CD8-positive, alpha-beta memory T cell (primary cell): ENCODE data around the gene SGCD. TPM values are rescaled to one million over a fixed set of nuclear protein-coding genes. Genes with fewer than 3 reads are reported as not detected.

ENCODE experiments used
- CTCF ChIA-PET: fragments of 350-600 bp; sonication (Branson Sonifier 250); formaldehyde crosslinking; loops from one replicate; lab custom pipeline; 2021; ENCODE audit warnings: antibody characterized with exemption; lab: Charles Lee
- POLR2A ChIA-PET: fragments of 350-600 bp; sonication (Branson Sonifier 250); formaldehyde crosslinking; loops from one replicate; lab custom pipeline; 2021; ENCODE audit warnings: antibody characterized with exemption; lab: Charles Lee
- DNase-seq, 5 donors: peaks; one replicate each; pipeline versions ENCODE4 v3.0.0 to v3.0.0-alpha.2; 2020 to 2022; ENCODE audit warnings: mixed read lengths in 1 of 5
- H3K27ac ChIP-seq: one replicate; pipeline ENCODE4 v1.7.0; 2013; ENCODE audit warnings: low read depth, mild to moderate bottlenecking, low read length, moderate library complexity
- H3K27me3 ChIP-seq: 2 replicates; pipeline ENCODE4 v1.7.0; 2013; ENCODE audit warnings: low read length, mild to moderate bottlenecking; ENCODE audit not compliant: insufficient read depth, poor library complexity, severe bottlenecking
- H3K36me3 ChIP-seq: 2 replicates; pipeline ENCODE4 v1.7.0; 2013; ENCODE audit warnings: mild to moderate bottlenecking, low read length, moderate library complexity; ENCODE audit not compliant: insufficient read depth
- H3K4me1 ChIP-seq: 2 replicates; pipeline ENCODE4 v1.7.0; 2013; ENCODE audit warnings: mild to moderate bottlenecking, low read length, moderate library complexity; ENCODE audit not compliant: insufficient read depth
- H3K4me3 ChIP-seq: 2 replicates; pipeline ENCODE4 v1.7.0; 2013; ENCODE audit warnings: mild to moderate bottlenecking, low read length
- H3K9me3 ChIP-seq: 2 replicates; pipeline ENCODE4 v1.7.0; 2013; ENCODE audit warnings: mild to moderate bottlenecking, low read length
- H3K27ac Mint-ChIP-seq, 8 donors: one replicate each; pipeline ENCODE4 v1.8.0; 2020 to 2021; ENCODE audit warnings: mixed read lengths in 8 of 8, mild to moderate bottlenecking in 6 of 8, inconsistent platforms in 3 of 8, moderate library complexity in 3 of 8
- H3K27me3 Mint-ChIP-seq, 2 donors: one replicate each; pipeline ENCODE4 v1.8.0; 2020 to 2021; ENCODE audit warnings: mixed read lengths in 2 of 2, mild to moderate bottlenecking in 1 of 2, moderate library complexity in 1 of 2
- H3K36me3 Mint-ChIP-seq, 3 donors: one replicate each; pipeline ENCODE4 v1.8.0; 2020 to 2021; ENCODE audit warnings: mixed read lengths in 3 of 3, inconsistent platforms in 1 of 3, mild to moderate bottlenecking in 1 of 3
- H3K4me1 Mint-ChIP-seq, 3 donors: one replicate each; pipeline ENCODE4 v1.8.0; 2020 to 2021; ENCODE audit warnings: mixed read lengths in 3 of 3, inconsistent platforms in 1 of 3, mild to moderate bottlenecking in 1 of 3
- H3K4me3 Mint-ChIP-seq, 7 donors: one replicate each; pipeline ENCODE4 v1.8.0; 2020 to 2021; ENCODE audit warnings: mixed read lengths in 7 of 7, mild to moderate bottlenecking in 6 of 7, moderate library complexity in 4 of 7, inconsistent platforms in 2 of 7
- H3K9me3 Mint-ChIP-seq, 5 donors: one replicate each; pipeline ENCODE4 v1.8.0; 2020 to 2022; ENCODE audit warnings: mixed read lengths in 5 of 5, mild to moderate bottlenecking in 3 of 5, moderate library complexity in 2 of 5, inconsistent platforms in 1 of 5
- polyA plus RNA-seq: library from polyadenylated mRNA; unstranded; fragments of 300-500 nt; fragmentation: Illumina TruSeq; gene quantifications from one replicate; pipeline ENCODE4 v1.2.3, GENCODE V29; 2021
- total RNA-seq, 2 experiments: library from RNA; stranded (reverse); gene quantifications; one replicate each; pipeline ENCODE4 v1.2.3, GENCODE V29; 2021

SGCD gene
- total and polyA plus RNA-seq, 3 experiments from 2014 or later: 0.11 to 0.14 (median 0.11) TPM

DNA sequence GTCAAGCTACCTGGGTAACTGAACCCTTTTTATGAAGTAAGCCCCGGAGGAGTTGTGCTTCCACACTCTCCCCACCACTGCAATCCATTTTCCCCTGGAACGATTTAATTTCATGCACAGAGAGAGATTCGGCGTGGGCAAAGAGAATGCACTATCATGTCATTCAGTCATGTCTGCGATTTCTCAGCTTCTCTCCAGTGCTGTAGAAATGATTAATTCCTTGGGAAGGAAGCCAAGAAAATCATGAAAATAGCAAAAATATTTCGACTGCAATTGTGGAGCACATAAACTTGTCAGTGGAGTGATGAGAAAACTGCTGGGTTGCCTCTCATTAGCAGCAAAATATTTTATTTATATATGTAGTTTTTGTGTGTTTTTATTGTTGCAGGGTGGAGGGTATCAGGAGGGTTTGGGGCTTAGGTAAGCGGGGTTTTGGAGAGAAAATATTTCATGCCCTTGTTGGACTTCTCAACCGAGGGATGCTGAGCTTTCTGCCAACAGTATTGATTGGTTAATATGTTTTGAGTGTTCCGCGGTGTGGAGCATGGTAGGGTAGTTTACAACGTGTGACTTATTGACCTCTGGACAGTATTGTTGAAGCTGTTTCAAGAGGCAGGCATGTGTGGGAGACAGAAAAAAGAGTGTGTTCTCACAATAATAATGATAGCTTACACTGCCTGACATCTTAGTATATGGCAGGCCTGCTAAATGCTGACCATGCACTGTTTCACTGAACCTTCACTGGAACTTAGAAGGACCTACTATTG is 69.3 kb downstream of the SGCD start:
- no peak overlapping the region for H3K27ac Mint-ChIP-seq
- H3K27me3 Mint-ChIP-seq: peaks cover 7 to 8% of the 10 kb centered on the region in 2 donors
- Histone ChIP-seq H3K36me3 (no peaks in the 10 kb centered on the region), H3K27me3 (no peaks in the 10 kb centered on the region), H3K4me3 (no peak overlapping the region), H3K27ac (no peak overlapping the region), H3K9me3 (no peaks in the 10 kb centered on the region), H3K4me1 (no peaks in the 10 kb centered on the region)
- H3K36me3 Mint-ChIP-seq: no peaks in the 10 kb centered on the region
- H3K4me1 Mint-ChIP-seq: peaks cover 0 to 1% (median 0%) of the 10 kb centered on the region in 3 donors
- DNase-seq: no peak
- H3K4me3 Mint-ChIP-seq: no peak overlapping the region
- ChIA-PET CTCF (no interaction called here), POLR2A (no interaction called here)
- H3K9me3 Mint-ChIP-seq: no peaks in the 10 kb centered on the region

DNA sequence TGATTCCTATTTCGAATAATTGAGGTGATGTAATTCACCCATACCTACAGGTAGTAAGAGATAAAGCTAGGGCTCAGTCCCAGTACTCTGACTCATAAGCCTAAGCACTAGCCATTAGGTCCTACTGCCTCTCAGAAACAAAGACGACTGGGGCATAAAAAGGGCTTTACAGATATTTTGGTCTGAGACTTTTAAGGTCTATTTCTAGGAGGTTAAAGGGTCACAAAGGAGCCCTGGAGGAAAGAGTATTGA is 69.8 kb downstream of the SGCD start:
- no peak overlapping the region for H3K27ac Mint-ChIP-seq
- no peaks in the 10 kb centered on the region for H3K27me3 ChIP-seq
- no peaks in the 10 kb centered on the region for H3K36me3 ChIP-seq
- H3K4me1 ChIP-seq: no peaks in the 10 kb centered on the region
- no peak overlapping the region for H3K27ac ChIP-seq
- no peak overlapping the region for H3K4me3 ChIP-seq
- H3K4me1 Mint-ChIP-seq: peaks cover 0 to 5% (median 4%) of the 10 kb centered on the region in 3 donors
- no peak overlapping the region for H3K4me3 Mint-ChIP-seq
- H3K9me3 Mint-ChIP-seq: no peaks in the 10 kb centered on the region
- H3K36me3 Mint-ChIP-seq: no peaks in the 10 kb centered on the region
- POLR2A ChIA-PET: no interaction called here
- no peak for DNase-seq
- CTCF ChIA-PET: no interaction called here
- peaks cover 7 to 8% of the 10 kb centered on the region in 2 donors for H3K27me3 Mint-ChIP-seq
- no peaks in the 10 kb centered on the region for H3K9me3 ChIP-seq

DNA sequence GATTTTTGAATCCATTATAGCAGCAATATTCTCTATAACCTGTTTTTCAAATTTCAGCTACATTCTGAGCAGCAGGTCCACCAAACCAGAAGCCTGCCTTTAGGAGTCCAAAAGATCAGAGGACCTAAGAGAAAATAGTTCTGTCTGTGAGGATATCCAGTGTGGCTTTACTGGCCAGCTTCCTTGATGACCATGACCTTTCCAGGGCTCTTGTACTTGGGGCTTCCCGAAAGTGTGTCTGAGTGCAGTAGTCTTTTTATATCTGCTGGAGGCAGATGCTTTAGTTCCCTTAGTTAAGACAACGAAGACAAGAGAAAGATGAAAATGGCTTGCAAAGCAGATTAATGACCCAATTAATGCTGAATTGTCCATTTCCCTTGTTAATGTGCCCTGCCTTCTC is 72.4 kb downstream of the SGCD start:
- POLR2A ChIA-PET: no interaction called here
- Histone ChIP-seq H3K4me1 (no peaks in the 10 kb centered on the region), H3K27me3 (no peaks in the 10 kb centered on the region), H3K4me3 (no peak overlapping the region), H3K27ac (no peak overlapping the region), H3K9me3 (no peaks in the 10 kb centered on the region), H3K36me3 (no peaks in the 10 kb centered on the region)
- DNase-seq: no peak
- Mint-ChIP-seq H3K4me3 (no peak overlapping the region), H3K9me3 (no peaks in the 10 kb centered on the region), H3K27ac (no peak overlapping the region), H3K36me3 (no peaks in the 10 kb centered on the region), H3K27me3 (no peaks in the 10 kb centered on the region), H3K4me1 (peaks cover 4 to 21% (median 14%) of the 10 kb centered on the region in 3 donors)
- CTCF ChIA-PET: interaction anchor here (1.0 kb wide), 1 partner anchor 10 kb away, joined by 3 read pairs; no protein-coding TSS in a partner anchor

DNA sequence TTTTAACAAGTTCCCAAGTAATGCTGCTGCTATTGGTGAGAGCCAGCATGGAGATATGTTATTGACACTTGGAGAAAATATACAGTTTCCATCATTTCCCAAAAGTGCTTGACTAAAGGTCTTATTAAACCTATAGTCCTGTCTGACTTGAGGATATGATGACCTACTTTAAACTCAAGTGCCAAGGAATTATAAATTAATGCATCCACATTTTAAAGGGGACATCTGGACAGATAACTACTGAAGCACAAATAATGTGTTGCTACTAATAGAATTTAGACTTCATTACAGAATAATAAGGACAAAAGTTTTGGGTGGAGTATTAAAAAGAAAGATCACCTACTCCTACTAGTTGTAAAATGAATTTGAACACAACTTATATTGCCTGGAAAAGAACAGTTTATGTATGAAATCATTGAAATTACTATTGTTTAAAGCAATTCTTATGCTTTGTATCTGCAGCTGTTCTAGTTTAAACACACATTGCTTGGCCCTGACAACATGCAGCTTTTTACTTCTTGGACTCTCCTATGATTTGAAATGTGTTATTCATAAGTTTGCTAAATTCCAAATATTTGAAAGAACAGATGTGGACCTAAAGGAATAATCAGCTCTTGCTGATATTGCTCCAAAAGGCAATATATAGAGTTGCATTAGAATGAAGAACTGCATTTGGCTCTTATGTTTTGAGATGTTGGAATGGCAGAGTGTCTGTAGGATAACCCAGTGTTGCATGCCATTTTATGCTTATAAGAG is 73.4 kb downstream of the SGCD start:
- H3K36me3 ChIP-seq: no peaks in the 10 kb centered on the region
- POLR2A ChIA-PET: no interaction called here
- Mint-ChIP-seq H3K36me3 (no peaks in the 10 kb centered on the region), H3K4me1 (peaks cover 4 to 21% (median 14%) of the 10 kb centered on the region in 3 donors), H3K27me3 (no peaks in the 10 kb centered on the region), H3K4me3 (no peak overlapping the region), H3K9me3 (no peaks in the 10 kb centered on the region), H3K27ac (no peak overlapping the region)
- CTCF ChIA-PET: no interaction called here
- no peak for DNase-seq
- H3K27me3 ChIP-seq: no peaks in the 10 kb centered on the region
- no peak overlapping the region for H3K4me3 ChIP-seq
- no peak overlapping the region for H3K27ac ChIP-seq
- H3K4me1 ChIP-seq: no peaks in the 10 kb centered on the region
- H3K9me3 ChIP-seq: no peaks in the 10 kb centered on the region

DNA sequence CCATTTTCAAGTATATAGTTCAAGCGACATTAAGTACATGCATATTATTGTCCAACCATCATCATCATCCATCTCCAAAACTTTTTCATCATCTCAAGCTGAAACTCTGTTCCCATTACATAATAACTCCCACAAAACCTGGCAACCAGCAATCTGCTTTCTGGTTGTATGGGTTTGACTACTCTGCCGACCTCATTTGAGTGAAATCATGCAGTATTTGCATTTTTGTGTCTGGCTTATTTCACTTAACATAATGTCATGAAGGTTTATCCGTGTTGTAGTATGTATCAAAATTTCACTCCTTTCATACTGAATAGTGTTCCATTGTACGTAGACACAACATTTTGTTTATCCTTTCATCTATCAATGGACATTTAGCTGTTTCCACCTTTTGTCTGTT is 74.8 kb downstream of the SGCD start:
- Histone ChIP-seq H3K4me1 (no peaks in the 10 kb centered on the region), H3K36me3 (no peaks in the 10 kb centered on the region), H3K9me3 (no peaks in the 10 kb centered on the region), H3K4me3 (no peak overlapping the region), H3K27ac (no peak overlapping the region), H3K27me3 (no peaks in the 10 kb centered on the region)
- no peaks in the 10 kb centered on the region for H3K9me3 Mint-ChIP-seq
- H3K27ac Mint-ChIP-seq: peak overlapping the region in 3 of 8 donors; percentile 5 to 31 (median 20)
- ChIA-PET POLR2A (no interaction called here), CTCF (no interaction called here)
- no peaks in the 10 kb centered on the region for H3K36me3 Mint-ChIP-seq
- no peak for DNase-seq
- H3K27me3 Mint-ChIP-seq: no peaks in the 10 kb centered on the region
- H3K4me1 Mint-ChIP-seq: peaks cover 4 to 21% (median 14%) of the 10 kb centered on the region in 3 donors
- H3K4me3 Mint-ChIP-seq: peak overlapping the region; percentile 43 to 83 (median 64)

GRCh38 chr5:156402387-156402921 is 75.5 kb downstream of the SGCD start:
- Mint-ChIP-seq H3K4me1 (peaks cover 4 to 21% (median 14%) of the 10 kb centered on the region in 3 donors), H3K4me3 (peak overlapping the region; percentile 43 to 83 (median 64)), H3K9me3 (no peaks in the 10 kb centered on the region), H3K36me3 (no peaks in the 10 kb centered on the region), H3K27ac (peak overlapping the region in 4 of 8 donors; percentile 5 to 34 (median 26)), H3K27me3 (no peaks in the 10 kb centered on the region)
- H3K4me3 ChIP-seq: no peak overlapping the region
- no peak overlapping the region for H3K27ac ChIP-seq
- H3K9me3 ChIP-seq: no peaks in the 10 kb centered on the region
- no peaks in the 10 kb centered on the region for H3K36me3 ChIP-seq
- DNase-seq: peak in 3 of 5 donors; percentile 3 to 60 (median 17)
- H3K4me1 ChIP-seq: no peaks in the 10 kb centered on the region
- ChIA-PET CTCF (no interaction called here), POLR2A (no interaction called here)
- H3K27me3 ChIP-seq: no peaks in the 10 kb centered on the region

GRCh38 chr5:156405988-156406387 is 79.0 kb downstream of the SGCD start:
- H3K27ac Mint-ChIP-seq: no peak overlapping the region
- H3K4me1 ChIP-seq: no peaks in the 10 kb centered on the region
- DNase-seq: no peak

GRCh38 chr5:156407251-156407650 is 80.3 kb downstream of the SGCD start:
- no peaks in the 10 kb centered on the region for H3K36me3 ChIP-seq
- DNase-seq: no peak
- ChIA-PET CTCF (no interaction called here), POLR2A (no interaction called here)
- H3K4me3 Mint-ChIP-seq: no peak overlapping the region
- H3K27ac ChIP-seq: no peak overlapping the region
- no peak overlapping the region for H3K27ac Mint-ChIP-seq
- no peaks in the 10 kb centered on the region for H3K4me1 ChIP-seq
- H3K27me3 ChIP-seq: no peaks in the 10 kb centered on the region
- no peaks in the 10 kb centered on the region for H3K9me3 ChIP-seq
- no peaks in the 10 kb centered on the region for H3K9me3 Mint-ChIP-seq
- peaks cover under 1 to 11% (median 5%) of the 10 kb centered on the region in 3 donors for H3K4me1 Mint-ChIP-seq
- H3K36me3 Mint-ChIP-seq: no peaks in the 10 kb centered on the region
- H3K27me3 Mint-ChIP-seq: peaks cover 5 to 8% of the 10 kb centered on the region in 2 donors
- no peak overlapping the region for H3K4me3 ChIP-seq

More at GRCh38 chr5:156405988-156406387, 79.0 kb downstream of the SGCD start:
- Histone ChIP-seq H3K4me3 (no peak overlapping the region), H3K9me3 (no peaks in the 10 kb centered on the region), H3K27ac (no peak overlapping the region), H3K36me3 (no peaks in the 10 kb centered on the region), H3K27me3 (no peaks in the 10 kb centered on the region)
- H3K27me3 Mint-ChIP-seq: peaks cover 2 to 5% of the 10 kb centered on the region in 2 donors
- H3K4me3 Mint-ChIP-seq: no peak overlapping the region
- no peaks in the 10 kb centered on the region for H3K36me3 Mint-ChIP-seq
- ChIA-PET POLR2A (no interaction called here), CTCF (no interaction called here)
- H3K4me1 Mint-ChIP-seq: peaks cover 4 to 21% (median 14%) of the 10 kb centered on the region in 3 donors
- no peaks in the 10 kb centered on the region for H3K9me3 Mint-ChIP-seq
